IMR-90 (cell line): ENCODE results near the gene FGFRL1. TPM values are rescaled to one million over a fixed set of nuclear protein-coding genes. Genes with fewer than 3 reads are reported as not detected.

Source experiments
- ATAC-seq: fragments of 200-7000 bp; cut with Tn5 transposase; 2 replicates; pipeline ENCODE4 v1.9.1; 2020; ENCODE audit warnings: low read depth, mild to moderate bottlenecking, moderate library complexity
- BruUV-seq: library from RNA; stranded (reverse); fragments of 400-500 nt; replicated peaks from 2 replicates; lab custom pipeline; 2021; lab: Mats Ljungman, UMichigan
- CTCF ChIA-PET: fragments of 300-600 bp; formaldehyde crosslinking; extraction: SDS; loops from one replicate; lab custom pipeline; 2021; ENCODE audit warnings: antibody characterized with exemption; lab: Yijun Ruan, JAX
- POLR2A ChIA-PET: fragments of 300-600 bp; sonication (Branson Sonifier 250); formaldehyde crosslinking; loops from one replicate; lab custom pipeline; 2022; ENCODE audit warnings: antibody characterized with exemption; ENCODE audit not compliant: unreplicated experiment; lab: Charles Lee
- DNase-seq: peaks from one replicate; pipeline ENCODE4 v3.0.0; 2013
- H2AFZ ChIP-seq: replicated peaks from 2 replicates; pipeline ENCODE3; 2013; ENCODE audit warnings: low read length, mild to moderate bottlenecking; ENCODE audit not compliant: poor library complexity
- H2AK5ac ChIP-seq: 2 replicates; pipeline ENCODE4 v1.6.1; 2013; ENCODE audit warnings: low read depth, low read length, inconsistent platforms
- H2AK9ac ChIP-seq: replicated peaks from 2 replicates; pipeline ENCODE3; 2013; ENCODE audit warnings: mild to moderate bottlenecking, low read depth, low read length, moderate library complexity; ENCODE audit not compliant: poor library complexity
- H2BK120ac ChIP-seq: 2 replicates; pipeline ENCODE4 v1.6.1; 2013; ENCODE audit warnings: low read depth, low read length, inconsistent platforms
- H2BK15ac ChIP-seq: 3 replicates; pipeline ENCODE4 v1.6.1; 2013; ENCODE audit warnings: low read depth, low read length, inconsistent platforms
- H2BK20ac ChIP-seq: 2 replicates; pipeline ENCODE4 v1.6.1; 2013; ENCODE audit warnings: low read depth, mild to moderate bottlenecking, inconsistent platforms, low read length, moderate library complexity
- H2BK5ac ChIP-seq: 2 replicates; pipeline ENCODE4 v1.6.1; 2013; ENCODE audit warnings: mild to moderate bottlenecking, low read depth, low read length, inconsistent platforms; ENCODE audit not compliant: poor library complexity, severe bottlenecking
- H3K14ac ChIP-seq: replicated peaks from 2 replicates; pipeline ENCODE4 v1.6.1; 2013; ENCODE audit warnings: low read depth, low read length, inconsistent platforms
- H3K18ac ChIP-seq: 2 replicates; pipeline ENCODE4 v1.6.1; 2013; ENCODE audit warnings: low read depth, low read length, control low read depth
- H3K23ac ChIP-seq: 2 replicates; pipeline ENCODE4 v1.6.1; 2013; ENCODE audit warnings: low read depth, low read length, inconsistent platforms
- H3K27ac ChIP-seq: 2 replicates; pipeline ENCODE4 v1.5.1; 2013; ENCODE audit warnings: mild to moderate bottlenecking, control low read depth, low read length; ENCODE audit not compliant: insufficient read depth
- H3K27me3 ChIP-seq: 2 replicates; pipeline ENCODE4 v1.6.1; 2013; ENCODE audit warnings: low read length; ENCODE audit not compliant: control insufficient read depth, insufficient read depth
- H3K36me3 ChIP-seq: 2 replicates; pipeline ENCODE4 v1.6.1; 2013; ENCODE audit warnings: low read length, mixed read lengths; ENCODE audit not compliant: control insufficient read depth, insufficient read depth
- H3K4ac ChIP-seq: 2 replicates; pipeline ENCODE4 v1.6.1; 2013; ENCODE audit warnings: low read depth, low read length, inconsistent platforms
- H3K4me1 ChIP-seq: 2 replicates; pipeline ENCODE4 v1.6.1; 2013; ENCODE audit warnings: low read length, mixed read lengths; ENCODE audit not compliant: control insufficient read depth, insufficient read depth
- H3K4me2 ChIP-seq: 2 replicates; pipeline ENCODE4 v1.6.1; 2013; ENCODE audit warnings: low read depth, mild to moderate bottlenecking, control low read depth, low read length, moderate library complexity
- H3K4me3 ChIP-seq: 2 replicates; pipeline ENCODE4 v1.5.1; 2013; ENCODE audit warnings: low read depth, mild to moderate bottlenecking, control low read depth, low read length, moderate library complexity; ENCODE audit not compliant: insufficient read depth
- H3K56ac ChIP-seq: 2 replicates; pipeline ENCODE4 v1.6.1; 2013; ENCODE audit warnings: low read length, inconsistent platforms; ENCODE audit not compliant: insufficient read depth; ENCODE audit errors: extremely low read depth
- H3K79me1 ChIP-seq, 2 experiments: 2 replicates each; pipeline ENCODE4 v1.6.1; 2013; ENCODE audit warnings: low read length in 2 of 2, inconsistent platforms in 1 of 2, low read depth in 1 of 2
- H3K9ac ChIP-seq: 2 replicates; pipeline ENCODE4 v1.6.1; 2013; ENCODE audit warnings: low read depth, low read length, control low read depth
- H3K9me1 ChIP-seq: 2 replicates; pipeline ENCODE4 v1.6.1; 2013; ENCODE audit warnings: low read length, inconsistent platforms; ENCODE audit not compliant: insufficient read depth
- H3K9me3 ChIP-seq: 2 replicates; pipeline ENCODE4 v1.6.1; 2013; ENCODE audit warnings: low read length; ENCODE audit not compliant: control insufficient read depth, insufficient read depth
- H4K20me1 ChIP-seq: 2 replicates; pipeline ENCODE4 v1.6.1; 2013; ENCODE audit warnings: low read length, inconsistent platforms; ENCODE audit not compliant: insufficient read depth
- H4K5ac ChIP-seq: 2 replicates; pipeline ENCODE4 v1.6.1; 2013; ENCODE audit warnings: mild to moderate bottlenecking, low read depth, low read length, control low read depth
- H4K8ac ChIP-seq, 2 experiments: 2 replicates each; pipeline ENCODE4 v1.6.1; 2013; ENCODE audit warnings: low read depth in 2 of 2, low read length in 2 of 2, control low read depth in 1 of 2, inconsistent platforms in 1 of 2
- H4K91ac ChIP-seq: 2 replicates; pipeline ENCODE4 v1.6.1; 2013; ENCODE audit warnings: low read depth, low read length, inconsistent platforms; ENCODE audit not compliant: insufficient read depth
- BHLHE40 ChIP-seq: fragments of 150-350 bp; IDR thresholded peaks from 2 replicates; pipeline ENCODE4 v1.6.1; 2016; ENCODE audit warnings: mild to moderate bottlenecking, low read depth, low read length
- CEBPB ChIP-seq: IDR thresholded peaks from 2 replicates; pipeline ENCODE4 v1.6.1; 2012; ENCODE audit warnings: low read depth, low read length, improper control_type of control experiment
- CHD1 ChIP-seq: IDR thresholded peaks from 2 replicates; pipeline ENCODE4 v1.6.1; 2012; ENCODE audit warnings: low read depth, low read length, improper control_type of control experiment
- ELK1 ChIP-seq: fragments of 150-350 bp; IDR thresholded peaks from 2 replicates; pipeline ENCODE4 v1.6.1; 2016; ENCODE audit warnings: low read depth, mild to moderate bottlenecking, low read length, moderate library complexity, borderline replicate concordance
- MAFK ChIP-seq: IDR thresholded peaks from 2 replicates; pipeline ENCODE4 v1.6.1; 2012; ENCODE audit warnings: low read depth, low read length, improper control_type of control experiment
- MXI1 ChIP-seq: IDR thresholded peaks from 2 replicates; pipeline ENCODE4 v1.6.1; 2012; ENCODE audit warnings: low read depth, mild to moderate bottlenecking, low read length, moderate library complexity, borderline replicate concordance
- POLR2A ChIP-seq: IDR thresholded peaks from 2 replicates; pipeline ENCODE4 v1.6.1; 2012; ENCODE audit warnings: mild to moderate bottlenecking, low read depth, low read length
- RAD21 ChIP-seq: IDR thresholded peaks from 2 replicates; pipeline ENCODE4 v1.6.1; 2012; ENCODE audit warnings: low read length, improper control_type of control experiment
- RCOR1 ChIP-seq: IDR thresholded peaks from 2 replicates; pipeline ENCODE4 v1.6.1; 2012; ENCODE audit warnings: mild to moderate bottlenecking, low read length, improper control_type of control experiment; ENCODE audit not compliant: insufficient replicate concordance
- RFX5 ChIP-seq: IDR thresholded peaks from 2 replicates; pipeline ENCODE4 v1.8.0; 2012; ENCODE audit warnings: low read depth, mild to moderate bottlenecking, low read length, moderate library complexity
- SMC3 ChIP-seq: fragments of 150-350 bp; IDR thresholded peaks from 2 replicates; pipeline ENCODE4 v1.6.1; 2016; ENCODE audit warnings: low read depth, mild to moderate bottlenecking, antibody characterized with exemption, low read length, moderate library complexity
- USF2 ChIP-seq: fragments of 150-350 bp; IDR thresholded peaks from 2 replicates; pipeline ENCODE4 v1.6.1; 2017; ENCODE audit warnings: mild to moderate bottlenecking, antibody characterized with exemption, low read length, low read depth
- WGBS, 2 experiments: methylation state at CpG; one replicate each; pipeline versions ENCODE4 v1.1.5 to v1.1.7; 2013; ENCODE audit warnings: missing lambda C conversion rate in 2 of 2; ENCODE audit not compliant: insufficient read length in 1 of 2; ENCODE audit errors: extremely low coverage in 2 of 2; 5-methylcytosine and 5-hydroxymethylcytosine counted together
- dilution Hi-C: fragments of 300-500 bp; cut with HindIII; formaldehyde crosslinking; loops from one replicate; pipeline ENCODE4 v1.14.3; 2018; ENCODE audit warnings: low sequenced_read_pairs; ENCODE audit not compliant: unreplicated experiment
- in situ Hi-C: fragments of 300-500 bp; cut with MboI; formaldehyde crosslinking; loops from 3 replicates; pipeline ENCODE4 v1.14.3; 2019; ENCODE audit warnings: low sequenced_read_pairs, inconsistent platforms, mixed read lengths
- intact Hi-C: fragments of 100-400 bp; cut with micrococcal nuclease; formaldehyde crosslinking; loops from 2 replicates; pipeline ENCODE4 v1.10.0; 2022
- polyA plus RNA-seq, 3 experiments: library from polyadenylated mRNA; depleted of rRNA; stranded (reverse); fragments of >200 nt; gene quantifications; 2 replicates each; pipeline ENCODE4 v1.2.3, GENCODE V29; 2012; ENCODE audit warnings: low replicate concordance in 1 of 3
- total RNA-seq: library from RNA; depleted of rRNA; stranded (reverse); fragments of >200 nt; gene quantifications from 2 replicates; pipeline ENCODE4 v1.2.3, GENCODE V29; 2012
- TF ChIP-seq, protein P1 (sequence below): conservative IDR thresholded peaks from 2 replicates; pipeline ENCODE4 v1.5.1; 2012; ENCODE audit warnings: mild to moderate bottlenecking, low read depth, low read length, improper control_type of control experiment

FGFRL1 gene
- total and polyA plus RNA-seq, 2 of the 4 experiments (the other 2 are of a cell fraction): 49.3 to 78.8 TPM

DNA sequence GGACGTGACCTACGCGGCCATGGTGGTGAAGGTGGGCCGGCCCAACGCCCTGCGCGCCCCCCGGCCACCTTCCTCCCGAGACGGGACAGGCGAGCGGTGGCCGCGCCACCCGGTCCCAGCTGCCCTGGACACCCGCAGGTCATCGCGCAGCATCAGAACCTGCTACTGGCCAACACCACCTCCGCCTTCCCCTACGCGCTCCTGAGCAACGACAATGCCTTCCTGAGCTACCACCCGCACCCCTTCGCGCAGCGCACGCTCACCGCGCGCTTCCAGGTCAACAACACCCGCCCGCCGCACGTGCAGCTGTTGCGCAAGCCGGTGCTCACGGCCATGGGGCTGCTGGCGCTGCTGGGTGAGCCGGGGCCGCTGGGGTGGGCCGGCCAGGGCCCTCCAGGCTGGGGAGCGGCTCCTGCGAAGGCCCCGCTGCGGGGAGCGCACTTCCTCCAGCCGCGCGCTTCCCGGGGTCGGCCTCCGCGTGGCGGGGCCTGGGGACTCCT is 9.2 kb upstream of the FGFRL1 start:
- Histone ChIP-seq H3K79me1 (no peaks in the 10 kb centered on the region), H3K56ac (no peak overlapping the region), H2AK9ac (peak overlapping the region; percentile 15), H3K36me3 (no peaks in the 10 kb centered on the region), H4K20me1 (peaks cover 9% of the 10 kb centered on the region), H3K27me3 (peaks cover 69% of the 10 kb centered on the region), H2AK5ac (no peak overlapping the region), H4K8ac (no peak overlapping the region), H3K14ac (no peak overlapping the region), H2BK15ac (no peak overlapping the region), H4K5ac (no peak overlapping the region), H2BK20ac (no peak overlapping the region), H3K4me1 (peaks cover 4% of the 10 kb centered on the region; the same call in 1 of the 2 replicates), H2BK5ac (no peak overlapping the region), H2AFZ (peak overlapping the region; percentile 0), H3K4ac (no peak overlapping the region), H3K9me1 (no peaks in the 10 kb centered on the region), H3K18ac (no peak overlapping the region), H3K27ac (no peak overlapping the region), H3K9ac (no peak overlapping the region), H3K4me3 (no peak overlapping the region), H4K91ac (no peak overlapping the region), H2BK120ac (no peak overlapping the region), H3K23ac (no peak overlapping the region), H3K4me2 (no peak overlapping the region), H3K9me3 (peaks cover 3% of the 10 kb centered on the region)
- dilution Hi-C loops (no loop called here), in situ Hi-C loops (no loop called here), intact Hi-C loops (no loop called here)
- POLR2A ChIA-PET: no interaction called here
- 5% methylated on average over 22 of the region's 54 CpGs; no CpG with 5 or more reads in 1 of the 2 experiments for WGBS, 2 experiments
- TF ChIP-seq ELK1 (no peak), POLR2A (no peak), BHLHE40 (peak; percentile 95), MXI1 (no peak), USF2 (no peak), RFX5 (no peak), RCOR1 (no peak), CHD1 (no peak), SMC3 (no peak), RAD21 (no peak), MAFK (no peak), CEBPB (peak; percentile 92)
- TF ChIP-seq, protein P1, sequence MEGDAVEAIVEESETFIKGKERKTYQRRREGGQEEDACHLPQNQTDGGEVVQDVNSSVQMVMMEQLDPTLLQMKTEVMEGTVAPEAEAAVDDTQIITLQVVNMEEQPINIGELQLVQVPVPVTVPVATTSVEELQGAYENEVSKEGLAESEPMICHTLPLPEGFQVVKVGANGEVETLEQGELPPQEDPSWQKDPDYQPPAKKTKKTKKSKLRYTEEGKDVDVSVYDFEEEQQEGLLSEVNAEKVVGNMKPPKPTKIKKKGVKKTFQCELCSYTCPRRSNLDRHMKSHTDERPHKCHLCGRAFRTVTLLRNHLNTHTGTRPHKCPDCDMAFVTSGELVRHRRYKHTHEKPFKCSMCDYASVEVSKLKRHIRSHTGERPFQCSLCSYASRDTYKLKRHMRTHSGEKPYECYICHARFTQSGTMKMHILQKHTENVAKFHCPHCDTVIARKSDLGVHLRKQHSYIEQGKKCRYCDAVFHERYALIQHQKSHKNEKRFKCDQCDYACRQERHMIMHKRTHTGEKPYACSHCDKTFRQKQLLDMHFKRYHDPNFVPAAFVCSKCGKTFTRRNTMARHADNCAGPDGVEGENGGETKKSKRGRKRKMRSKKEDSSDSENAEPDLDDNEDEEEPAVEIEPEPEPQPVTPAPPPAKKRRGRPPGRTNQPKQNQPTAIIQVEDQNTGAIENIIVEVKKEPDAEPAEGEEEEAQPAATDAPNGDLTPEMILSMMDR: no peak
- DNase-seq (no peak), ATAC-seq (peak; percentile 16)
- CTCF ChIA-PET: no interaction called here
- BruUV-seq: no TSS peak
